OCI-LY3 (cell line): ENCODE measurements around the gene CILP2.

Experiments used
- CTCF ChIP-seq: fragments of 200-600, 300-600 bp; sonication (generic); IDR thresholded peaks from 2 replicates; pipeline ENCODE4 v1.5.1; 2014; ENCODE audit warnings: antibody characterized with exemption, low read length, low read depth
- EZH2phosphoT487 ChIP-seq: fragments of 200-600 bp; shearing (Covaris generic); IDR thresholded peaks from 2 replicates; pipeline ENCODE4 v1.6.1; 2018; ENCODE audit warnings: antibody characterized with exemption, mixed run types, low read depth

DNA sequence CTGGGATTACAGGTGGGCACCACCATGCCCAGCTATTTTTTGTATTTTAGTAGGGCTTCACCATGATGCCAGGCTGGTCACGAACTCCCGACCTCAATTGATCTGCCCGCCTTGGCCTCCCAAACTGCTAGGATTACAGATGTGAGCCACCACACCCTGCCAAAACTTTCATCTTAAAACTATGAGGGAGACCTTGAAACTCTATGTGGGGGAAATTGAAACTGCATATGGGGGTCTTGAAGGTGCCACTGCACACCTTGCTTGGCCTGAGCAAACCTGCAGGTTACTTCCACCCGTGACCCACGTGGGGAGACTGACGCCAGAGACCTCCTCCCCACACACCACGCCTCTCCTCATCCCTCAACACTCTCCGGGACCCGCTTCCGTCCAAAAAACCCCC is 15.6 kb downstream of the CILP2 start:
- no peak for TF ChIP-seq CTCF
- no peak for TF ChIP-seq EZH2phosphoT487
